ENCODE data around the gene CD2AP.
A peak's percentile ranks its signal among the peaks of the same experiment; 100 is the strongest.
"Not testable (repeated sequence)": the region's sequence is repeated elsewhere in the genome, so short reads cannot be mapped to it uniquely, and the experiment has no call there.

CD2AP gene

DNA sequence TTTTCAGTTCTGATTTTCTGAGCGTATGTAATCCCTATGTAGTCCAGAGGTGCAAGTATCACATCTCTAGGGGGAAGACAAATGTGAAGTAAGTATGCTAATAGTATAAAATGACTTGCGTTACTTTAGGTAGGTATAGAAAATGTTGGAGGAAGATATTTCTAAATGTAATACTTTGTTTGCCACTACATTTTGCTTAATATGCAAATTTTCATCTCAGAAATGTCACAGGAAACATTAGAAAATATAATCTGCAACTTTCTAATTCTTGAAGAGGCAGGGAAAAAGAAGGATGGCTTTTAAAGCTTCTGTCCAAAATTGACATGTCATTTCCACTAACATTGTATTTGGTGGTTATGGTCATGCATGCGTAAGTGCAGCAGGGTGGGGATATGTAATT, 85.6 kb downstream of the CD2AP start:
- DNase-seq (ENCODE audit: low read depth) = no peak

- not testable (repeated sequence) for DNase-seq (ENCODE audit: low read depth)
Observed at GRCh38 chr6:47566602-47567001, 89.0 kb downstream of the CD2AP start.

DNA sequence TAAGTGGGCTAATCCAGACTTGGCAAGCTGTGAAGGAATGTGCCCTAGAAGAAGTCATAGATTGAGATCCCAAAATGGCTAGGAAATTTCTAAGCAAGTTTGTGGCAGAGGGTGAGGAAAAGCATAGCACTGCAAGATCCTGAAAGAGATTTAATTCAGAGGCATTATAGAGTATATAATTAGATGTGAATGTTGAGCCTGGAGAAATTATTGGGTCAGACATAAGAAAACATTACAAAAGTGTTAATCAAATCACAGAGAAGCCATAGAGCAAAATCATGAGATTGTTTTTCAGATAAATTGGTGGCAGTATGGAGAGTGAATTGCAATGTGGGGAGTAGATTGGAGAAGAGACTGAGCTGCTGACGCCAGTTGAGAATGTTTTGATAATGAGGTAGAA, 90.0 kb downstream of the CD2AP start:
- DNase-seq (ENCODE audit: low read depth) = no peak

DNA sequence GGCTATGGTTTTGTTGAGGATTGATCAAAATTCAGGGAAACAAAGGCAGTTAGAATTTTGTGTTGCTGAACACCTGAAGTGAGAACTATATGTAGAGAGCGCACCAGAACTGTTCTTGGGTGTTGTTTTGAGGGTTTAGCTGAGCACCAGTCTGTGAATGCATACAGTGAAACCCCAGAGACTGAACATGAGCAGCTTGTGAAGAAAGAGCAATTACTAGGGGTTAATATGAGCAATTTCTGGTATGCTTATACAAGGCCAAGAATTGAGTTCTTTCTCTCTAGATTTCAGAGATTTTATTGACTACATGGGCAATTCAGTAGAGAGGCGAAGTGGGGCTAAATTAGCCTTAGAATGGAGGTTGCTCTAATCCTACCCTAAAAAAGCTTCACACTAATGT, 93.9 kb downstream of the CD2AP start:
- no peak for DNase-seq (ENCODE audit: low read depth)

DNA sequence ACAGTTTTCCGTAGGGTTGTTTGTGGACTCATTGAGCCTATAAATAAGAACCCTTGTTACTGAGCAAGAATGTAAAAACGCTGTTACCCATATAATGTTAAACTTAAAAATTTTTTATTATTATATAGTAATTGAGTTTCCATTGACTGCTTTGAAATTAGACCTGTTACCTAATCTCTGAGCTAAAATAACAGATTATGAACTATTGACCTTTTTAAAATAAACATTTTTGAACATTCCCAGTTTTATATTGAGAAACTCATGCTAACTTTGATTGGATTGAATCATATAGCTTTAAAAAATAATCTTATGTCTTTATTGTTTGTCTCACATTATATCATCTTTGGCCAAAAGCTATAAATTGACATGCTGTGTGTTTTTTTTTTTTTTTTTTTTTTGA, 95.5 kb downstream of the CD2AP start:
- no peak for DNase-seq (ENCODE audit: low read depth)

- no peak for DNase-seq (ENCODE audit: low read depth)
Observed at GRCh38 chr6:47574789-47575188, 97.2 kb downstream of the CD2AP start.

GRCh38 chr6:47579040-47579439, 101.5 kb downstream of the CD2AP start:
- no peak for DNase-seq (ENCODE audit: low read depth)

- DNase-seq (ENCODE audit: low read depth) = no peak
Observed at GRCh38 chr6:47581591-47581990, 104.0 kb downstream of the CD2AP start.

DNA sequence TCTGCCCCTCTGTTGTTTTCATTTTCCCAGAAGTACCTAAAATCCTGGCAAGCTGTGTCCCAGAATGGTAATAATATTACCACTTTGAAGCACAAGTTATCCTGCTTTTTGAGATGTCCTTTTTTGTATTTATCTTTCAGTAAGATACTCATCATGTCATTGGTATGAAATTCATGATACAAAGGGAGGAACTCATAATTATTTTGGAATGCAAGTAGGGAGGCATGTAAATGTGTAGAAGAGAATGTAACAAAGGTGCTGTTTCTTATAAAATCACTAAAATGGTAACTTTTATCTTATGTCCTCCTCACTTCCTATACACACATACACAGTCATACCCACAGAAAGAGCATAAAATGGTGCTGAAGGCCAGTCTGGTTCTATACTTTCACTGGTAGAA, 109.9 kb downstream of the CD2AP start:
- no peak for DNase-seq (ENCODE audit: low read depth)

DNA sequence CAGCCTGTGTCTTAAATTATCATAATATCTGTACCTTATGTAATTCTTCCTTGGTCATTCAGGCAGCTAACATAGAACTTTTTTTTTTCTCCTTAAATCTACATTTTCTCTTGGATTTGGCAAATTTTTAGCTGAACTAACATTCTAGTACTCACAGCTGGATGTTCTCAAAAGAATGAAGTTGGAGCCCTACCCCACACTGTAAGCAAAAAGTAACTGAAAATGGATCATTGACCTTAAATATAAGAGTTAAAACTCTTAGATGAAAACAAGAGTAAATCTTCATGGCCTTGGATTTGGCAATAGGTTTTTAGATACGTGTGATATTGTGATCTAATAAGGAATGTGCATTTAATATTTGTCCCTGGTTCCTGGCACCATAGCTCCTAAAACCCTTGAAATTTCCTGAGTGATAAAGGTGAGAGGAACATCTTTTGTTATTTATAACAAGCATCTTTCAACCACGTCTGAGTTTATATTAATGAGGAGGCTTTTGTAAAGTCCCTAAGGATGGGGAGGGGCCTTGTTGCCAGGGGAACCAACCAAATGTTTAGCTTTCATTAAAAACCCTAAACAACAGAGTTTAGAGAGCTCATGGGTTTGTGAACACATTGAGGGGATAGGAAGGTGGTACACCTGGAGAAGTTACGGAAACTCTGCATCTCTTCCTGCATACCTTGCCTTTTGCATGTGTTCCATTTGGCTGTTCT, 114.7 kb downstream of the CD2AP start:
- DNase-seq (ENCODE audit: low read depth) = no peak

DNA sequence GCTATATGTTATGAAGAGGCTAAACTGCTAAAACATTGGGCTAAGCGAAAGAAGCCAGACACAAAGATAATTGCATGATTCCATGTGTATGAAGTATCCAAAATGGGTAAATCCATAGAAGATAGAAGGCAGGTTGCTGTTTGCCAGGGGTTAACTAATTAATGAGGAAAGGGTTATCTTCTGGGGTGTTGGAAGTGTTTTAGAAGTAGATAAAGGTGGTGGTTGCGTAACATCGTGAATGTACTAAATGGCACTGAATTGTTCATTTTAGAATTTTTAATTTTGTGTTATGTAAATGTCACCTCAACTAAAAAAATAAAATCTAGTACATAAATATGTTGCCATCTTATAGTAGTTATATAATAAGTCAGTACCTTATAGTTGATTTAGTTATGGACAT, 116.4 kb downstream of the CD2AP start:
- no peak for DNase-seq (ENCODE audit: low read depth)

- no peak for DNase-seq (ENCODE audit: low read depth)
Observed at GRCh38 chr6:47595785-47596184, 118.2 kb downstream of the CD2AP start.

- DNase-seq (ENCODE audit: low read depth) = no peak
Observed at GRCh38 chr6:47598367-47598766, 120.8 kb downstream of the CD2AP start.

GRCh38 chr6:47599512-47599911, 121.9 kb downstream of the CD2AP start:
- DNase-seq (ENCODE audit: low read depth) = no peak

DNA sequence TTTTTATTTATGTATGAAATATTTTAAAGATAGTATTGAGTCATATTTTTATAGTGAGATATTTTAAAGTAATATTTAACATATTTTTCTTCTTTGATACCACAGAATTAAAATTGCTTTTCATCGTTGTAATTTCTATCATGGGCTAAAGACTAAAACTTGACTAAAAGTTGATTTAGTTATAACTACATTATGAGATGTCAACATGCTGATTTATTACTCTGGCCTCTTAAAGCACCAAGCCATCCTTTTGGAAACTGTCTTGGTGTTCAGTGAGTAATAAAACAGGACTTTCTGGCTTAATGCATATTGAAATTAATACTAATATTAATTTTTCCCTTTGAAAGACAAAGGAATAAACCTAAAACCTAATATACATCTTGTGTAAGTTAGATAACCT, 125.6 kb downstream of the CD2AP start:
- DNase-seq (ENCODE audit: low read depth) = no peak

GRCh38 chr6:47603995-47604394, 126.4 kb downstream of the CD2AP start:
- DNase-seq (ENCODE audit: low read depth) = no peak

DNA sequence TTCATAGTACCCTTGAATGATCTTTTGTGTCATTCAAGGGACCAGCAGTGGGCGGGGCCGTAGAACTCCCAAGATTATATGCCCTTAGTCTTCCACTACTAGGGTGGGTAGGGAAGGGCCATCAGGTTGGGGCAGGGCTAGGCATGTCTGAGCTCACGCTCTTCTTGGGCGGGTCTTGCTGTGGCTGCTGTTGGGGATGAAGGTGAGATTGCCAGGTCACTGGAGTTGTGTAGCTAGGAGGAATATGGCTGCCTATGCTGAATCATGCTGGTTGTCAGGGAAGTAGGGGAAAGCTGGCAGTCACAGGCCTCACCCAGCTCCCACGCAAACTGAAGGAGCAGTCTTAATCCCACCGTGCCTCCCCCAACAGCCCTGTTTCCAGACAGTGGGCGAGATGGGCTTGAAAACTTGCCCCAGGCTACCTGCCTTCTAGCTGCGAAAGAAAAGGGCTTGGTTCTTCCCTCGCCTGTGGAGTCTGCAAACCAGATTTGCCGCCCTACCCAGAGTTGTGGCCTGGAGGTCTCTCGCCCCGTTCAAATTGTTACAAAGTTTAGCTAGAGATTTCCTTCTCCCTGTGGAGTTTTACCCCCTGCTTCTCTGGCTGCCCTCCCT, 144.4 kb downstream of the CD2AP start:
- no peak for DNase-seq (ENCODE audit: low read depth)

DNA sequence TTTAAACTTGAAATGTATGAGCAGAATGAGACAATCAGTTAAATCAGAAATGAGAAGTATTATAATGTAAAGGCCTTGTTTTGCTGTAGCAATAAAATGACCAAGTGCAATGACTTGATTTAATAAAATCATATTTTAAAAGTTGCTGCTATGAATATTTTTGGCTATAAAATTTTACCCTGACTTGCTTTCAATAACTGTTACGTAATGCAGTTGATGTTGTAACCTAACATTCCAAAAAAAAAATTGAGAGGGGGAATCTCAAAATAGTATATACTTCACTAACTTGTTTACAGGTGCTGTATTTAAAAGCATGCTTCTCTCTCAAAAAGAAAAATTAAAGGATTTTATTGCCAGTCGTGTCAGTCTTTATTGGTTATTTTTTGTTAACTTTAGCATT, 149.2 kb downstream of the CD2AP start:
- no peak for DNase-seq (ENCODE audit: low read depth)

DNA sequence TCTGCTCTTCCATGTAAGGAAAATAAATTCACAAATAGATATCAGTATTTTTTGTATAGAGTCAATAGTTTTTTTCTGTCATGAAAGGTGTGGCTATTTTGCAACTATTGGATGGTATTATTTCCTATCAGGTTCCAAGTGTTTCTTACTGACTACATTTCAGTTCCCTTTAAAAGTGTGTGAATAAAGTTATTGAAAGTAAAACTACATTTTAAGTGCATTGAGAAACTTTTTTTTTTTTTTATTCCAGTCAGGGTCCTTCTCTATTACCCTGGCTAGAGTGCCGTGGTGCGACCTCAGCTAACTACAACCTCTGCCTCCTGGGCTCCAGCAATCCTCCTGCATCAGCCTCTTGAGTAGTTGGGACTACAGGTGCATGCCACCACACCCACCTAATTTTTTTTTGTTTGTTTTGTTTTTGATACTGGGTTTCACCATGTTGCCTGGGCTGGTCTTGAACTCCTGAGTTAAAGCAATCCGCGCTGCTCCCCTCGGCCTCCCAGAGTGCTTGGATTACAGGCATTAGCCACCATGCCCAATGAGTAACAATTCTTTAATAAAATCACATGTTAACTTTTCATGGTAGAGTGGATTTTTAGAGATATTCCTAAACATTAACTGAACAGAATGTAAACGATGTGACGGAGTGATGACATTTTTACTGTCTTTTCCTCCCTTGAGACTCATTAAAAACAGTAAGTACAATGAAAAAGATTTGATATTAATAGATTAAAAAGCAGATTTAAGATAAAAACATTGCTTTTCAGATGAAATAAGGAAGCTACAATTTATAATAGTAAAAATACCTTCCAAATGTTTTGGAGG, 151.1 kb downstream of the CD2AP start:
- DNase-seq (ENCODE audit: low read depth) = no peak

DNA sequence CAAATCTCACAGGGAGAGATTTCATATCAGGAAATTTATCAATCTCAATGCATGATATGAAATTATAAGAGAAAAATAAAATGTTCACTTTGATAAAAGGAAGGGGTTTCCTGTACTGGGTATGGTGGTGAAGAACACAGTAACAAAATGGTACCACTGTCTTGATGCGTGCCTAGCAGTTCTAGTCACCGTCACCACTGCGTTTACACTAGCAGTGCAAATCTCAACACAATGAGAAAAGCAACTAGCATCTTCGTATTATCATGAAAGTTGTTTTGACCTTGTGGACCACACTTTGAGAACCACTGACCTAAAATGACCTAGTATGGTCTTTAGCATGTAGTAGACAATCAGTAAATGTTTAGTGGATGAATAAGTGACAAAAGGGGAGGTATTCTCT, 152.4 kb downstream of the CD2AP start:
- DNase-seq (ENCODE audit: low read depth) = no peak

GRCh38 chr6:47630587-47630986, 153.0 kb downstream of the CD2AP start:
- no peak for DNase-seq (ENCODE audit: low read depth)

DNA sequence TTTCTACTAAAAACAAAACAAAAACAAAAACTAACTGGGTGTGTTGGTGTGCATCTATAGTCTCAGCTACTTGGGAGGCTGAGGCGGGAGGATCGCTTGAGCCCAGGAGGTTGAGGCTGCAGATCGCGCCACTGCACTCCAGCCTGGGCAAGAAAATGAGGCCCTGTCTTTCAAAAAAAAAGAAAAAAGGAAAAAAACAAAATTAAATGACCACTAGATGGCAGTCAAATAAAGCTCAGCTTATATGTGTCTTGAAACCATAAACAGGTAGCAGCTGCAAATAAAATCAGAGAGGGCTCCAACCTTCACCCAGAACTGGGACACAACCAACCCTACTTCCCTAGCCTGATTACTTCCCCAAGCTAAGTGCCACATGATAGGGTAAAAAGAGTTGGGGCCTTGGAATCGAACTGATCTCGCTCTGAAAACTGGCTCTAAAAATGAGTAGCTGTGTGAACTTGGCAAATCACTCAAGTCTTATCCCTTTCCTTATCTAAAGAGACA, 153.7 kb downstream of the CD2AP start:
- DNase-seq (ENCODE audit: low read depth) = peak; percentile 23

- DNase-seq (ENCODE audit: low read depth) = no peak
Observed at GRCh38 chr6:47631797-47632196, 154.2 kb downstream of the CD2AP start.
